Measurements from ENCODE around the gene ZNF438.

The ZNF438 gene

DNA sequence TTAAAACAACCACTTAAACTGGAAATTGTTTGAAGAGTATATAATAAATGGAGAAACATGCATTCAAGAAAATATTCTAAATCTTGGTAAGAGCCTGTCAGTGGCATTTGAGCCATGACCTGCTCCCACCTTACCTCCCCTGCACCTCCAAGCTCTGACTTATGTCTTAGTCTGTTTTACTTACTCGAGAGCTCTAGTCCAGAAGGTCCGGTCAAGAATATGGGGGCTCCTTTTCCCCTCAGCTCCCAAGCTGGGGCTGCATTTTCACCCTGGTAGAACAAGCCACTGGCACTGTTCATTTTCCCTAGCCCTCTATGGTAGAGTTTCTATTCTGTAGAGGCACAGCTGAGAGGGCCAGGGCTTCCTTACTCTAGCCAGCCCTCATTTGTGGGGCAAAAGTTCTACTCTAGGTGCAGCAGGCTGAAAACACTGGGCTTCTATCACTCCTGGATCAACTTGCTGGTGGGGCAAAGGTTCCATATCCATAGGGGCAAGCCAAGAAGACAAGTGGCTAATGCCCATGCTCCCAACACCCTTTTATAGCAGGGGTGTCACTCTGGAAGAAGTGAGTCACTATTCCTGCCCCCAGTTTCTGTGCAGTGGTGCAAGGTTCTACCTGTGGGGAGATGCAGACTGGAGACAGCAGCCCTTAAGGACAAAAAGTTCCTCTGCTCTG lies 40.6 kb downstream of the ZNF438 start:
- DNase-seq (ENCODE audit: low read depth in 1 of 2, low spot score in 1 of 2) = no peak
- TF ChIP-seq REST (IDR thresholded peaks at IDR 0.05; ENCODE audit: insufficient replicate concordance, low read depth) (no peak), GABPA (IDR thresholded peaks at IDR 0.05; ENCODE audit: low read depth) (no peak), SPI1 (IDR thresholded peaks at IDR 0.05; ENCODE audit: borderline replicate concordance, low read depth) (no peak), POLR2AphosphoS5 (IDR thresholded peaks at IDR 0.05; ENCODE audit: low read depth) (no peak)
- TF ChIP-seq, protein P1, sequence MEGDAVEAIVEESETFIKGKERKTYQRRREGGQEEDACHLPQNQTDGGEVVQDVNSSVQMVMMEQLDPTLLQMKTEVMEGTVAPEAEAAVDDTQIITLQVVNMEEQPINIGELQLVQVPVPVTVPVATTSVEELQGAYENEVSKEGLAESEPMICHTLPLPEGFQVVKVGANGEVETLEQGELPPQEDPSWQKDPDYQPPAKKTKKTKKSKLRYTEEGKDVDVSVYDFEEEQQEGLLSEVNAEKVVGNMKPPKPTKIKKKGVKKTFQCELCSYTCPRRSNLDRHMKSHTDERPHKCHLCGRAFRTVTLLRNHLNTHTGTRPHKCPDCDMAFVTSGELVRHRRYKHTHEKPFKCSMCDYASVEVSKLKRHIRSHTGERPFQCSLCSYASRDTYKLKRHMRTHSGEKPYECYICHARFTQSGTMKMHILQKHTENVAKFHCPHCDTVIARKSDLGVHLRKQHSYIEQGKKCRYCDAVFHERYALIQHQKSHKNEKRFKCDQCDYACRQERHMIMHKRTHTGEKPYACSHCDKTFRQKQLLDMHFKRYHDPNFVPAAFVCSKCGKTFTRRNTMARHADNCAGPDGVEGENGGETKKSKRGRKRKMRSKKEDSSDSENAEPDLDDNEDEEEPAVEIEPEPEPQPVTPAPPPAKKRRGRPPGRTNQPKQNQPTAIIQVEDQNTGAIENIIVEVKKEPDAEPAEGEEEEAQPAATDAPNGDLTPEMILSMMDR (IDR thresholded peaks at IDR 0.05; ENCODE audit: insufficient read depth, low read length) = no peak
- H3K27ac ChIP-seq (replicated peaks) = peak overlapping the region; percentile 11; the same call in 1 of the 2 replicates
- H3K4me3 ChIP-seq (replicated peaks; ENCODE audit: insufficient read depth, low read length) = no peak overlapping the region
- no peaks in the 10 kb centered on the region for H3K27me3 ChIP-seq (ENCODE audit: insufficient read depth, poor library complexity, severe bottlenecking)

GRCh38 chr10:30990351-30990750 lies 41.3 kb downstream of the ZNF438 start:
- no peak for DNase-seq (ENCODE audit: low read depth in 1 of 2, low spot score in 1 of 2)
- Histone ChIP-seq H3K27ac (replicated peaks) (no peak overlapping the region), H3K27me3 (ENCODE audit: insufficient read depth, poor library complexity, severe bottlenecking) (no peaks in the 10 kb centered on the region), H3K4me3 (replicated peaks; ENCODE audit: insufficient read depth, low read length) (no peak overlapping the region)
- TF ChIP-seq REST (IDR thresholded peaks at IDR 0.05; ENCODE audit: insufficient replicate concordance, low read depth) (no peak), POLR2AphosphoS5 (IDR thresholded peaks at IDR 0.05; ENCODE audit: low read depth) (no peak), SPI1 (IDR thresholded peaks at IDR 0.05; ENCODE audit: borderline replicate concordance, low read depth) (no peak), GABPA (IDR thresholded peaks at IDR 0.05; ENCODE audit: low read depth) (no peak)
- TF ChIP-seq, protein P1 (IDR thresholded peaks at IDR 0.05; ENCODE audit: insufficient read depth, low read length) = no peak

GRCh38 chr10:30988831-30989435 lies 42.7 kb downstream of the ZNF438 start:
- no peak for DNase-seq (ENCODE audit: low read depth in 1 of 2, low spot score in 1 of 2)
- no peak overlapping the region for H3K27ac ChIP-seq (replicated peaks)
- no peak overlapping the region for H3K4me3 ChIP-seq (replicated peaks; ENCODE audit: insufficient read depth, low read length)
- TF ChIP-seq GABPA (IDR thresholded peaks at IDR 0.05; ENCODE audit: low read depth) (no peak), SPI1 (IDR thresholded peaks at IDR 0.05; ENCODE audit: borderline replicate concordance, low read depth) (no peak), POLR2AphosphoS5 (IDR thresholded peaks at IDR 0.05; ENCODE audit: low read depth) (no peak), REST (IDR thresholded peaks at IDR 0.05; ENCODE audit: insufficient replicate concordance, low read depth) (no peak)
- TF ChIP-seq, protein P1 (IDR thresholded peaks at IDR 0.05; ENCODE audit: insufficient read depth, low read length) = no peak
- no peaks in the 10 kb centered on the region for H3K27me3 ChIP-seq (ENCODE audit: insufficient read depth, poor library complexity, severe bottlenecking)
